GM23338 (cell line): Measurements from ENCODE around the gene AGA. TPM values are rescaled to one million over a fixed set of nuclear protein-coding genes. Genes with fewer than 3 reads are reported as not detected.

Experiments
- ATAC-seq: fragments of 200-7000 bp; cut with Tn5 transposase; 3 replicates; pipeline ENCODE4 v1.9.1; 2020
- DNase-seq: peaks from one replicate; pipeline ENCODE4 v3.0.0-alpha.2; 2015; ENCODE audit warnings: low spot score
- H2AFZ ChIP-seq: fragments of 200-600 bp; sonication (generic); 2 replicates; pipeline ENCODE4 v1.8.0; 2016; ENCODE audit warnings: antibody characterized with exemption, mild to moderate bottlenecking, moderate library complexity
- H3F3A ChIP-seq: fragments of 200-600 bp; sonication (generic); replicated peaks from 2 replicates; pipeline ENCODE4 v1.8.0; 2017; ENCODE audit warnings: antibody characterized with exemption, mixed run types, low read depth
- H3K27ac ChIP-seq: fragments of 200-600 bp; sonication (generic); 2 replicates; pipeline ENCODE4 v1.6.1; 2016; ENCODE audit warnings: low read depth
- H3K27me3 ChIP-seq: fragments of 200-600 bp; sonication (generic); 2 replicates; pipeline ENCODE4 v1.8.0; 2016; ENCODE audit warnings: mild to moderate bottlenecking, mixed run types, moderate library complexity; ENCODE audit not compliant: insufficient read depth
- H3K36me3 ChIP-seq: fragments of 200-600 bp; sonication (generic); 2 replicates; pipeline ENCODE4 v1.8.0; 2016; ENCODE audit warnings: mild to moderate bottlenecking; ENCODE audit not compliant: insufficient read depth
- H3K4me1 ChIP-seq: fragments of 200-600 bp; sonication (generic); 2 replicates; pipeline ENCODE4 v1.8.0; 2016; ENCODE audit warnings: mild to moderate bottlenecking, moderate library complexity; ENCODE audit not compliant: insufficient read depth
- H3K4me2 ChIP-seq: fragments of 200-600 bp; sonication (generic); 2 replicates; pipeline ENCODE4 v1.7.1; 2017; ENCODE audit warnings: mixed run types
- H3K4me3 ChIP-seq: fragments of 200-600 bp; sonication (generic); 2 replicates; pipeline ENCODE4 v1.6.1; 2016; ENCODE audit warnings: mixed run types
- H3K79me2 ChIP-seq: fragments of 200-600 bp; sonication (generic); replicated peaks from 2 replicates; pipeline ENCODE4 v1.8.0; 2017; ENCODE audit warnings: mild to moderate bottlenecking; ENCODE audit not compliant: insufficient read depth
- H3K9me2 ChIP-seq: fragments of 200-600 bp; sonication (generic); 2 replicates; pipeline ENCODE4 v1.8.0; 2017; ENCODE audit not compliant: insufficient read depth
- H4K20me1 ChIP-seq: fragments of 200-600 bp; sonication (generic); replicated peaks from 2 replicates; pipeline ENCODE4 v1.8.0; 2017; ENCODE audit warnings: mild to moderate bottlenecking; ENCODE audit not compliant: insufficient read depth
- H3K27ac Mint-ChIP-seq: 2 replicates; pipeline ENCODE4 v1.8.0; 2020; ENCODE audit warnings: inconsistent platforms, mild to moderate bottlenecking, moderate library complexity, mixed read lengths
- H3K27me3 Mint-ChIP-seq: 3 replicates; pipeline ENCODE4 v1.8.0; 2022; ENCODE audit warnings: low read depth, mild to moderate bottlenecking, moderate library complexity, mixed read lengths, inconsistent platforms; ENCODE audit not compliant: insufficient read depth, poor library complexity
- H3K36me3 Mint-ChIP-seq: 3 replicates; pipeline ENCODE4 v1.8.0; 2021; ENCODE audit warnings: low read depth, mild to moderate bottlenecking, inconsistent platforms, moderate library complexity, mixed read lengths
- H3K4me1 Mint-ChIP-seq: 3 replicates; pipeline ENCODE4 v1.8.0; 2020; ENCODE audit warnings: mild to moderate bottlenecking, inconsistent platforms, mixed read lengths
- H3K4me3 Mint-ChIP-seq: 3 replicates; pipeline ENCODE4 v1.8.0; 2021; ENCODE audit warnings: moderate library complexity, mild to moderate bottlenecking, inconsistent platforms, mixed read lengths
- H3K9me3 Mint-ChIP-seq: 3 replicates; pipeline ENCODE4 v1.8.0; 2020; ENCODE audit warnings: moderate library complexity, mild to moderate bottlenecking, inconsistent platforms, mixed read lengths
- CREB1 ChIP-seq: fragments of 250-450 bp; sonication (Bioruptor Pico); IDR thresholded peaks from 2 replicates; pipeline ENCODE4 v1.5.0; 2020; ENCODE audit warnings: low read depth, mild to moderate bottlenecking, moderate library complexity
- EZH2 ChIP-seq: fragments of 200-600 bp; sonication (generic); IDR thresholded peaks from one replicate; pipeline ENCODE4 v1.8.0; 2017; ENCODE audit warnings: antibody characterized with exemption, mild to moderate bottlenecking, low read depth; ENCODE audit not compliant: unreplicated experiment
- EZH2phosphoT487 ChIP-seq: fragments of 200-600 bp; sonication (generic); IDR thresholded peaks from one replicate; pipeline ENCODE4 v1.8.1; 2018; ENCODE audit warnings: antibody characterized with exemption; ENCODE audit not compliant: unreplicated experiment
- JUNB ChIP-seq: IDR thresholded peaks from one replicate; pipeline ENCODE4 v1.6.1; 2016; ENCODE audit warnings: antibody characterized with exemption; ENCODE audit not compliant: unreplicated experiment
- NANOG ChIP-seq: IDR thresholded peaks from 2 replicates; pipeline ENCODE4 v1.6.1; 2016; ENCODE audit warnings: antibody characterized with exemption, borderline replicate concordance
- POLR2AphosphoS5 ChIP-seq: IDR thresholded peaks from 2 replicates; pipeline ENCODE4 v1.6.1; 2016; ENCODE audit warnings: antibody characterized with exemption, low read depth
- STAT1 ChIP-seq: IDR thresholded peaks from one replicate; pipeline ENCODE4 v1.6.1; 2016; ENCODE audit warnings: antibody characterized with exemption; ENCODE audit not compliant: unreplicated experiment
- ZNF114 ChIP-seq: fragments of 250-450 bp; sonication (Bioruptor Pico); IDR thresholded peaks from 2 replicates; pipeline ENCODE4 v1.5.0; 2020; ENCODE audit warnings: mild to moderate bottlenecking, moderate library complexity
- ZNF331 ChIP-seq: fragments of 250-450 bp; sonication (Bioruptor Pico); IDR thresholded peaks from 2 replicates; pipeline ENCODE4 v1.5.0; 2020; ENCODE audit warnings: low read depth, mild to moderate bottlenecking, moderate library complexity
- ZNF462 ChIP-seq: fragments of 250-450 bp; sonication (Bioruptor Pico); IDR thresholded peaks from 2 replicates; pipeline ENCODE4 v1.5.0; 2020; ENCODE audit warnings: mild to moderate bottlenecking, moderate library complexity
- polyA plus RNA-seq: library from polyadenylated mRNA; unstranded; fragments of >200 nt; fragmentation: Nextera tagmentation; extraction: Ambion mirVana; gene quantifications from 2 replicates; pipeline ENCODE4 v1.2.1, GENCODE V29; 2016
- total RNA-seq: library from RNA; depleted of rRNA; stranded (reverse); fragments of >200 nt; shearing (Covaris generic); gene quantifications from 2 replicates; pipeline ENCODE4 v1.2.3, GENCODE V29; 2014
- TF ChIP-seq, protein P1 (sequence below): IDR thresholded peaks from 2 replicates; pipeline ENCODE4 v1.6.1; 2016; ENCODE audit warnings: antibody characterized with exemption
- TF ChIP-seq, protein P2 (sequence below): IDR thresholded peaks from one replicate; pipeline ENCODE4 v1.6.1; 2018; ENCODE audit warnings: antibody characterized with exemption; ENCODE audit not compliant: unreplicated experiment
- TF ChIP-seq, protein P3 (sequence below), 2 experiments: fragments of 200-600 bp in 1 of 2; sonication (generic) in 1 of 2; conservative IDR thresholded peaks; 2 replicates each; pipeline versions ENCODE4 v1.5.1 to v1.6.1; 2016 to 2017; ENCODE audit warnings: antibody characterized with exemption in 2 of 2, low read depth in 2 of 2, mild to moderate bottlenecking in 2 of 2, moderate library complexity in 1 of 2

The AGA gene
- total and polyA plus RNA-seq, 2 experiments from 2014 or later: 5.5 to 12.8 TPM

- Mint-ChIP-seq H3K4me1 (no peaks in the 10 kb centered on the region; the same call in 2 of the 3 replicates), H3K9me3 (peaks cover 5% of the 10 kb centered on the region; the same call in 2 of the 3 replicates), H3K4me3 (no peak overlapping the region), H3K27ac (no peak overlapping the region), H3K27me3 (no peaks in the 10 kb centered on the region), H3K36me3 (peaks cover 3% of the 10 kb centered on the region; the same call in 1 of the 3 replicates)
- Histone ChIP-seq H3F3A (no peaks in the 10 kb centered on the region), H3K9me2 (no peaks in the 10 kb centered on the region), H3K4me1 (no peaks in the 10 kb centered on the region), H3K27ac (no peak overlapping the region), H3K79me2 (no peaks in the 10 kb centered on the region), H3K4me2 (no peak overlapping the region), H4K20me1 (no peaks in the 10 kb centered on the region), H3K4me3 (no peak overlapping the region), H3K36me3 (no peaks in the 10 kb centered on the region), H2AFZ (no peak overlapping the region), H3K27me3 (no peaks in the 10 kb centered on the region)
- DNase-seq: no peak
- no peak for TF ChIP-seq EZH2phosphoT487
- TF ChIP-seq, protein P1, sequence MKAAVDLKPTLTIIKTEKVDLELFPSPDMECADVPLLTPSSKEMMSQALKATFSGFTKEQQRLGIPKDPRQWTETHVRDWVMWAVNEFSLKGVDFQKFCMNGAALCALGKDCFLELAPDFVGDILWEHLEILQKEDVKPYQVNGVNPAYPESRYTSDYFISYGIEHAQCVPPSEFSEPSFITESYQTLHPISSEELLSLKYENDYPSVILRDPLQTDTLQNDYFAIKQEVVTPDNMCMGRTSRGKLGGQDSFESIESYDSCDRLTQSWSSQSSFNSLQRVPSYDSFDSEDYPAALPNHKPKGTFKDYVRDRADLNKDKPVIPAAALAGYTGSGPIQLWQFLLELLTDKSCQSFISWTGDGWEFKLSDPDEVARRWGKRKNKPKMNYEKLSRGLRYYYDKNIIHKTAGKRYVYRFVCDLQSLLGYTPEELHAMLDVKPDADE: no peak
- TF ChIP-seq, protein P2, sequence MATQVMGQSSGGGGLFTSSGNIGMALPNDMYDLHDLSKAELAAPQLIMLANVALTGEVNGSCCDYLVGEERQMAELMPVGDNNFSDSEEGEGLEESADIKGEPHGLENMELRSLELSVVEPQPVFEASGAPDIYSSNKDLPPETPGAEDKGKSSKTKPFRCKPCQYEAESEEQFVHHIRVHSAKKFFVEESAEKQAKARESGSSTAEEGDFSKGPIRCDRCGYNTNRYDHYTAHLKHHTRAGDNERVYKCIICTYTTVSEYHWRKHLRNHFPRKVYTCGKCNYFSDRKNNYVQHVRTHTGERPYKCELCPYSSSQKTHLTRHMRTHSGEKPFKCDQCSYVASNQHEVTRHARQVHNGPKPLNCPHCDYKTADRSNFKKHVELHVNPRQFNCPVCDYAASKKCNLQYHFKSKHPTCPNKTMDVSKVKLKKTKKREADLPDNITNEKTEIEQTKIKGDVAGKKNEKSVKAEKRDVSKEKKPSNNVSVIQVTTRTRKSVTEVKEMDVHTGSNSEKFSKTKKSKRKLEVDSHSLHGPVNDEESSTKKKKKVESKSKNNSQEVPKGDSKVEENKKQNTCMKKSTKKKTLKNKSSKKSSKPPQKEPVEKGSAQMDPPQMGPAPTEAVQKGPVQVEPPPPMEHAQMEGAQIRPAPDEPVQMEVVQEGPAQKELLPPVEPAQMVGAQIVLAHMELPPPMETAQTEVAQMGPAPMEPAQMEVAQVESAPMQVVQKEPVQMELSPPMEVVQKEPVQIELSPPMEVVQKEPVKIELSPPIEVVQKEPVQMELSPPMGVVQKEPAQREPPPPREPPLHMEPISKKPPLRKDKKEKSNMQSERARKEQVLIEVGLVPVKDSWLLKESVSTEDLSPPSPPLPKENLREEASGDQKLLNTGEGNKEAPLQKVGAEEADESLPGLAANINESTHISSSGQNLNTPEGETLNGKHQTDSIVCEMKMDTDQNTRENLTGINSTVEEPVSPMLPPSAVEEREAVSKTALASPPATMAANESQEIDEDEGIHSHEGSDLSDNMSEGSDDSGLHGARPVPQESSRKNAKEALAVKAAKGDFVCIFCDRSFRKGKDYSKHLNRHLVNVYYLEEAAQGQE: no peak
- TF ChIP-seq ZNF331 (CRISPR knock-in tag): no peak
- no peak for TF ChIP-seq NANOG
- no peak for TF ChIP-seq EZH2
- TF ChIP-seq ZNF462 (CRISPR knock-in tag): no peak
- no peak for TF ChIP-seq CREB1 (CRISPR knock-in tag)
- no peak for TF ChIP-seq JUNB
- TF ChIP-seq ZNF114 (CRISPR knock-in tag): no peak
- TF ChIP-seq, protein P3, sequence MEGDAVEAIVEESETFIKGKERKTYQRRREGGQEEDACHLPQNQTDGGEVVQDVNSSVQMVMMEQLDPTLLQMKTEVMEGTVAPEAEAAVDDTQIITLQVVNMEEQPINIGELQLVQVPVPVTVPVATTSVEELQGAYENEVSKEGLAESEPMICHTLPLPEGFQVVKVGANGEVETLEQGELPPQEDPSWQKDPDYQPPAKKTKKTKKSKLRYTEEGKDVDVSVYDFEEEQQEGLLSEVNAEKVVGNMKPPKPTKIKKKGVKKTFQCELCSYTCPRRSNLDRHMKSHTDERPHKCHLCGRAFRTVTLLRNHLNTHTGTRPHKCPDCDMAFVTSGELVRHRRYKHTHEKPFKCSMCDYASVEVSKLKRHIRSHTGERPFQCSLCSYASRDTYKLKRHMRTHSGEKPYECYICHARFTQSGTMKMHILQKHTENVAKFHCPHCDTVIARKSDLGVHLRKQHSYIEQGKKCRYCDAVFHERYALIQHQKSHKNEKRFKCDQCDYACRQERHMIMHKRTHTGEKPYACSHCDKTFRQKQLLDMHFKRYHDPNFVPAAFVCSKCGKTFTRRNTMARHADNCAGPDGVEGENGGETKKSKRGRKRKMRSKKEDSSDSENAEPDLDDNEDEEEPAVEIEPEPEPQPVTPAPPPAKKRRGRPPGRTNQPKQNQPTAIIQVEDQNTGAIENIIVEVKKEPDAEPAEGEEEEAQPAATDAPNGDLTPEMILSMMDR (conservative IDR thresholded peaks at IDR 0.05; ENCODE audit: low read depth in 2 of 2): no peak
- TF ChIP-seq POLR2AphosphoS5: no peak
- TF ChIP-seq STAT1: no peak
- ATAC-seq: no peak
These were observed 55.9 kb downstream of the AGA start for GRCh38 chr4:177386278-177386815.
